ENCODE data around the gene HECTD4.

Gene HECTD4

GRCh38 chr12:112322882-112323547, 59.2 kb downstream of the HECTD4 start:
- H3K27ac ChIP-seq, result no peak overlapping the region; the same call in 1 of the 2 replicates

GRCh38 chr12:112322441-112322840, 59.8 kb downstream of the HECTD4 start:
- H3K27ac ChIP-seq, result no peak overlapping the region; the same call in 1 of the 2 replicates
- no peak for TF ChIP-seq CTCF (conservative IDR thresholded peaks at IDR 0.05)

More at GRCh38 chr12:112322882-112323547, 59.2 kb downstream of the HECTD4 start:
- no peak for TF ChIP-seq CTCF (conservative IDR thresholded peaks at IDR 0.05)

- TF ChIP-seq CTCF (conservative IDR thresholded peaks at IDR 0.05), result no peak
These were observed 61.0 kb downstream of the HECTD4 start for GRCh38 chr12:112321245-112321644.

GRCh38 chr12:112319395-112319794, 62.8 kb downstream of the HECTD4 start:
- TF ChIP-seq CTCF (conservative IDR thresholded peaks at IDR 0.05), result no peak
- no peak overlapping the region for H3K27ac ChIP-seq

More at GRCh38 chr12:112321245-112321644, 61.0 kb downstream of the HECTD4 start:
- no peak overlapping the region for H3K27ac ChIP-seq

GRCh38 chr12:112317481-112317880, 64.8 kb downstream of the HECTD4 start:
- no peak overlapping the region for H3K27ac ChIP-seq
- TF ChIP-seq CTCF (conservative IDR thresholded peaks at IDR 0.05), result no peak

GRCh38 chr12:112314981-112315380, 67.2 kb downstream of the HECTD4 start:
- TF ChIP-seq CTCF (conservative IDR thresholded peaks at IDR 0.05), result no peak
- peak overlapping the region; percentile 28 for H3K27ac ChIP-seq

- no peak for TF ChIP-seq CTCF (conservative IDR thresholded peaks at IDR 0.05)
- no peak overlapping the region for H3K27ac ChIP-seq
These were observed 72.4 kb downstream of the HECTD4 start for GRCh38 chr12:112309797-112310196.
